Adrenal gland (tissue), 5 donors: ENCODE results near the gene NEBL.

Source experiments
- POLR2A ChIP-seq, 2 donors: fragments of 450-650 bp; IDR thresholded peaks; one replicate each; pipeline ENCODE4 v1.6.1; 2017; ENCODE audit warnings: antibody characterized with exemption in 2 of 2, mild to moderate bottlenecking in 2 of 2, moderate library complexity in 1 of 2
- TF ChIP-seq, protein P1 (sequence below), 6 experiments: fragments of 450-650 bp in 4 of 6; fragments of 200-600 bp in 2 of 6; sonication (generic) in 1 of 6; IDR thresholded peaks; 1 replicate in 5 of 6; 2 replicates in 1 of 6; pipeline versions ENCODE4 v1.5.1 to v1.8.0; 2016 to 2021; ENCODE audit warnings: antibody characterized with exemption in 6 of 6, mild to moderate bottlenecking in 2 of 6, moderate library complexity in 1 of 6
- donor health status: DM: no; HTN: no; CAD: no.

DNA sequence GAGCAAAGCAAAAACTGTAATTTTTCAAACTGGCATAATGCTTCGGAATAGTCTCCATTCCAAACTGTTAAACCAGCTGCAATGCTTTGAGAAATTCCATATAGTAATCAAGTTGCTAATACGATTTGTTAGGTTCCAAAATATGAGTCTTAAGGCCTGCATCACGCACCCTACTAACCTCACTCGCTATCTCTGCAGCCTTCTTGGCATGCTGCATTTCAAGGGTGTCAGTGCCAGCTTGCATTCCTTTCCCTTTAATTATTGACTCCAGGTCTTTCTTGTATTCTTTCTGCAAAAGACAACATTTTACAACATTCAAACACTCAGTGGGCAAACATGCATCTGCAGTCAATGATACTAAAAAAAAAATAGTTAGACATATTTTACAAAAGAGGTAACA, 61.8 kb downstream of the NEBL start:
- TF ChIP-seq, protein P1, sequence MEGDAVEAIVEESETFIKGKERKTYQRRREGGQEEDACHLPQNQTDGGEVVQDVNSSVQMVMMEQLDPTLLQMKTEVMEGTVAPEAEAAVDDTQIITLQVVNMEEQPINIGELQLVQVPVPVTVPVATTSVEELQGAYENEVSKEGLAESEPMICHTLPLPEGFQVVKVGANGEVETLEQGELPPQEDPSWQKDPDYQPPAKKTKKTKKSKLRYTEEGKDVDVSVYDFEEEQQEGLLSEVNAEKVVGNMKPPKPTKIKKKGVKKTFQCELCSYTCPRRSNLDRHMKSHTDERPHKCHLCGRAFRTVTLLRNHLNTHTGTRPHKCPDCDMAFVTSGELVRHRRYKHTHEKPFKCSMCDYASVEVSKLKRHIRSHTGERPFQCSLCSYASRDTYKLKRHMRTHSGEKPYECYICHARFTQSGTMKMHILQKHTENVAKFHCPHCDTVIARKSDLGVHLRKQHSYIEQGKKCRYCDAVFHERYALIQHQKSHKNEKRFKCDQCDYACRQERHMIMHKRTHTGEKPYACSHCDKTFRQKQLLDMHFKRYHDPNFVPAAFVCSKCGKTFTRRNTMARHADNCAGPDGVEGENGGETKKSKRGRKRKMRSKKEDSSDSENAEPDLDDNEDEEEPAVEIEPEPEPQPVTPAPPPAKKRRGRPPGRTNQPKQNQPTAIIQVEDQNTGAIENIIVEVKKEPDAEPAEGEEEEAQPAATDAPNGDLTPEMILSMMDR (IDR thresholded peaks at IDR 0.05): no peak
- no peak for TF ChIP-seq POLR2A (IDR thresholded peaks at IDR 0.05)
